Caco-2 (cell line): ENCODE results near the gene KRTAP20-3. TPM values are rescaled to one million over a fixed set of nuclear protein-coding genes. Genes with fewer than 3 reads are reported as not detected.

ENCODE experiments used
- Bru-seq: library from RNA; stranded (reverse); fragments of 400-500 nt; gene quantifications from one replicate; lab custom pipeline; 2021; lab: Mats Ljungman, UMichigan
- BruChase-seq, 2 experiments: library from RNA; stranded (reverse); fragments of 400-500 nt; gene quantifications; one replicate each; lab custom pipeline; 2021; lab: Mats Ljungman, UMichigan
- BruUV-seq: library from RNA; stranded (reverse); fragments of 400-500 nt; replicated peaks from 2 replicates; lab custom pipeline; 2021; lab: Mats Ljungman, UMichigan
- CTCF ChIA-PET: fragments of 300-600 bp; sonication (Branson Sonifier 250); formaldehyde crosslinking; loops from one replicate; lab custom pipeline; 2022; ENCODE audit warnings: antibody characterized with exemption; lab: Charles Lee
- POLR2A ChIA-PET: fragments of 300-600 bp; sonication (Branson Sonifier 250); formaldehyde crosslinking; loops from one replicate; lab custom pipeline; 2022; ENCODE audit warnings: antibody characterized with exemption; lab: Charles Lee
- DNase-seq, 2 experiments: peaks; one replicate each; pipeline versions ENCODE4 v3.0.0 to v3.0.0-alpha.2; 2020 to 2022
- H3K27me3 ChIP-seq: replicated peaks from 2 replicates; pipeline ENCODE4 v1.6.0; 2011; ENCODE audit warnings: low read length; ENCODE audit not compliant: control insufficient read depth, insufficient read depth
- H3K36me3 ChIP-seq: 2 replicates; pipeline ENCODE4 v1.5.1; 2011; ENCODE audit warnings: low read length; ENCODE audit not compliant: control insufficient read depth, insufficient read depth
- H3K4me1 ChIP-seq: fragments of 250-450 bp; sonication (Bioruptor Pico); 2 replicates; pipeline ENCODE4 v1.5.1; 2020; ENCODE audit warnings: mild to moderate bottlenecking
- H3K4me3 ChIP-seq: 2 replicates; pipeline ENCODE4 v1.5.1; 2011; ENCODE audit warnings: low read depth, mild to moderate bottlenecking, control low read depth, low read length
- H3K9me3 ChIP-seq: fragments of 250-450 bp; sonication (Bioruptor Pico); 2 replicates; pipeline ENCODE4 v1.5.1; 2020; ENCODE audit warnings: mild to moderate bottlenecking, moderate library complexity
- H3K27ac Mint-ChIP-seq: one replicate; pipeline ENCODE4 v1.8.0; 2022; ENCODE audit warnings: mixed read lengths; ENCODE audit not compliant: unreplicated experiment
- H3K27me3 Mint-ChIP-seq: one replicate; pipeline ENCODE4 v1.8.0; 2022; ENCODE audit warnings: mixed read lengths; ENCODE audit not compliant: insufficient read depth, unreplicated experiment
- H3K36me3 Mint-ChIP-seq: one replicate; pipeline ENCODE4 v1.8.0; 2022; ENCODE audit warnings: mild to moderate bottlenecking, mixed read lengths; ENCODE audit not compliant: insufficient read depth, unreplicated experiment
- H3K4me1 Mint-ChIP-seq: one replicate; pipeline ENCODE4 v1.8.0; 2022; ENCODE audit warnings: low read depth, mixed read lengths; ENCODE audit not compliant: unreplicated experiment
- H3K4me3 Mint-ChIP-seq: one replicate; pipeline ENCODE4 v1.8.0; 2022; ENCODE audit warnings: mild to moderate bottlenecking, moderate library complexity, mixed read lengths; ENCODE audit not compliant: unreplicated experiment
- H3K9me3 Mint-ChIP-seq: one replicate; pipeline ENCODE4 v1.8.0; 2022; ENCODE audit warnings: mixed read lengths; ENCODE audit not compliant: unreplicated experiment
- CTCF ChIP-seq, 2 experiments: fragments of 200-600 bp in 1 of 2; IDR thresholded peaks; 1 replicate in 1 of 2; 2 replicates in 1 of 2; pipeline versions ENCODE4 v1.5.1 to v1.8.0; 2011 to 2022; ENCODE audit warnings: antibody characterized with exemption in 1 of 2, control low read depth in 1 of 2, inconsistent platforms in 1 of 2, low read depth in 1 of 2, low read length in 1 of 2, mild to moderate bottlenecking in 1 of 2, moderate library complexity in 1 of 2; ENCODE audit not compliant: insufficient read depth in 1 of 2, severe bottlenecking in 1 of 2, unreplicated experiment in 1 of 2
- intact Hi-C: fragments of 100-400 bp; cut with micrococcal nuclease; formaldehyde crosslinking; loops from one replicate; pipeline ENCODE4 v1.10.0; 2022; ENCODE audit not compliant: unreplicated experiment
- long read RNA-seq: library from polyadenylated mRNA; stranded (forward); transcript quantifications from one replicate; pipeline ENCODE4 v2.0.0, GENCODE V29; 2022
- total RNA-seq: library from RNA; stranded (reverse); gene quantifications from 2 replicates; pipeline ENCODE4 v1.2.3, GENCODE V29; 2022

The KRTAP20-3 gene
- total RNA-seq (not detected in 2 replicates), Bru-seq, nascent RNA (not detected), BruChase-seq, experiment 1, labeled RNA remaining after a 2-hour chase (not detected), BruChase-seq, experiment 2, labeled RNA remaining after a 6-hour chase (not detected)
- long read RNA-seq: 0 reads

GRCh38 chr21:30642564-30642963 is at the start of gene KRTAP20-3:
Gene KRTAP20-3, plus strand, starts transcription at chr21:30642864.
- no peak within 1 kb of the TSS for H3K4me3 Mint-ChIP-seq
- TF ChIP-seq CTCF (IDR thresholded peaks at IDR 0.05; ENCODE audit: insufficient read depth in 1 of 2, low read depth in 1 of 2, low read length in 1 of 2, severe bottlenecking in 1 of 2, unreplicated experiment in 1 of 2): no peak
- Histone ChIP-seq H3K9me3 (no peaks in the 10 kb centered on the region), H3K27me3 (no peaks in the 10 kb centered on the region), H3K4me3 (no peak within 1 kb of the TSS), H3K36me3 (no peaks in the 10 kb centered on the region), H3K4me1 (no peaks in the 10 kb centered on the region)
- no peaks in the 10 kb centered on the region for H3K4me1 Mint-ChIP-seq
- H3K9me3 Mint-ChIP-seq: no peaks in the 10 kb centered on the region
- no TSS peak for BruUV-seq
- no peaks in the 10 kb centered on the region for H3K36me3 Mint-ChIP-seq
- POLR2A ChIA-PET: no interaction called here
- CTCF ChIA-PET: no interaction called here
- no peak within 1 kb of the TSS for H3K27ac Mint-ChIP-seq
- DNase-seq: no peak
- no peaks in the 10 kb centered on the region for H3K27me3 Mint-ChIP-seq
- intact Hi-C loops: no loop called here

GRCh38 chr21:30598802-30599201 is 43.9 kb upstream of the KRTAP20-3 start, which contains the start of gene KRTAP6-2:
Gene KRTAP6-2, minus strand, starts transcription at chr21:30598902. Its CDS starts 28 bp downstream, at chr21:30598874.
- POLR2A ChIA-PET: no interaction called here
- Histone ChIP-seq H3K4me1 (no peaks in the 10 kb centered on the region), H3K9me3 (no peaks in the 10 kb centered on the region), H3K4me3 (no peak within 1 kb of the TSS), H3K36me3 (no peaks in the 10 kb centered on the region), H3K27me3 (no peaks in the 10 kb centered on the region)
- H3K27ac Mint-ChIP-seq: no peak within 1 kb of the TSS
- H3K9me3 Mint-ChIP-seq: no peaks in the 10 kb centered on the region
- BruUV-seq: no TSS peak
- no peak for DNase-seq
- peaks cover 6% of the 10 kb centered on the region for H3K4me1 Mint-ChIP-seq
- no peak within 1 kb of the TSS for H3K4me3 Mint-ChIP-seq
- TF ChIP-seq CTCF (IDR thresholded peaks at IDR 0.05; ENCODE audit: insufficient read depth in 1 of 2, low read depth in 1 of 2, low read length in 1 of 2, severe bottlenecking in 1 of 2, unreplicated experiment in 1 of 2): no peak
- H3K36me3 Mint-ChIP-seq: no peaks in the 10 kb centered on the region
- H3K27me3 Mint-ChIP-seq: no peaks in the 10 kb centered on the region
- CTCF ChIA-PET: no interaction called here
- intact Hi-C loops: no loop called here

- CTCF ChIA-PET: no interaction called here
These were observed 41.9 kb upstream of the KRTAP20-3 start, which contains the start of gene KRTAP22-1 for GRCh38 chr21:30600787-30601186. Gene KRTAP22-1, plus strand, starts transcription at chr21:30601087.

More at GRCh38 chr21:30600787-30601186, 41.9 kb upstream of the KRTAP20-3 start, which contains the start of gene KRTAP22-1:
- POLR2A ChIA-PET: no interaction called here
- DNase-seq: no peak
- Mint-ChIP-seq H3K9me3 (no peaks in the 10 kb centered on the region), H3K27ac (no peak within 1 kb of the TSS), H3K36me3 (no peaks in the 10 kb centered on the region), H3K4me1 (peaks cover 6% of the 10 kb centered on the region), H3K27me3 (no peaks in the 10 kb centered on the region), H3K4me3 (no peak within 1 kb of the TSS)
- no peak within 1 kb of the TSS for H3K4me3 ChIP-seq
- no peaks in the 10 kb centered on the region for H3K4me1 ChIP-seq
- H3K9me3 ChIP-seq: no peaks in the 10 kb centered on the region
- H3K36me3 ChIP-seq: no peaks in the 10 kb centered on the region
- intact Hi-C loops: no loop called here
- no peaks in the 10 kb centered on the region for H3K27me3 ChIP-seq
- BruUV-seq: no TSS peak
- no peak for TF ChIP-seq CTCF (IDR thresholded peaks at IDR 0.05; ENCODE audit: insufficient read depth in 1 of 2, low read depth in 1 of 2, low read length in 1 of 2, severe bottlenecking in 1 of 2, unreplicated experiment in 1 of 2)
